ENCODE results near the gene TDRD10. TPM values are rescaled to one million over a fixed set of nuclear protein-coding genes. Genes with fewer than 3 reads are reported as not detected.
A peak's percentile ranks its signal among the peaks of the same experiment; 100 is the strongest.

The TDRD10 gene
- total RNA-seq, 1 donor from 2014 or later: 4.6 TPM

- intact Hi-C loops (cut with DNase I): no loop called here
- Histone ChIP-seq H3K27me3 (peaks cover 11% of the 10 kb centered on the region), H3K27ac (no peak overlapping the region), H3K36me3 (no peaks in the 10 kb centered on the region), H3K9me3 (no peaks in the 10 kb centered on the region), H3K4me1 (peaks cover 3 to 4% of the 10 kb centered on the region in 2 donors), H3K4me3 (peak overlapping the region; percentile 54 to 61)
- TF ChIP-seq CTCF (IDR thresholded peaks at IDR 0.05): no peak
- DNase-seq (ENCODE audit: low spot score in 2 of 2): no peak
Measured at GRCh38 chr1:154502744-154503115, 711 bp downstream of the TDRD10 start.

GRCh38 chr1:154503898-154504297 lies 1.9 kb downstream of the TDRD10 start:
- peaks cover 3 to 4% of the 10 kb centered on the region in 2 donors for H3K4me1 ChIP-seq
- DNase-seq (ENCODE audit: low spot score in 2 of 2): no peak
- no peaks in the 10 kb centered on the region for H3K36me3 ChIP-seq
- no peak overlapping the region for H3K27ac ChIP-seq
- TF ChIP-seq CTCF (IDR thresholded peaks at IDR 0.05): no peak
- intact Hi-C loops (cut with DNase I): no loop called here
- H3K27me3 ChIP-seq: peaks cover 11% of the 10 kb centered on the region
- no peaks in the 10 kb centered on the region for H3K9me3 ChIP-seq
- no peak overlapping the region for H3K4me3 ChIP-seq

GRCh38 chr1:154512760-154513159 lies 10.7 kb downstream of the TDRD10 start:
- no peaks in the 10 kb centered on the region for H3K36me3 ChIP-seq
- H3K4me3 ChIP-seq: no peak overlapping the region
- TF ChIP-seq CTCF (IDR thresholded peaks at IDR 0.05): no peak
- no peaks in the 10 kb centered on the region for H3K4me1 ChIP-seq
- no peak overlapping the region for H3K27ac ChIP-seq
- H3K9me3 ChIP-seq: no peaks in the 10 kb centered on the region
- intact Hi-C loops (cut with DNase I): no loop called here
- DNase-seq (ENCODE audit: low spot score in 2 of 2): no peak
- H3K27me3 ChIP-seq: no peaks in the 10 kb centered on the region

DNA sequence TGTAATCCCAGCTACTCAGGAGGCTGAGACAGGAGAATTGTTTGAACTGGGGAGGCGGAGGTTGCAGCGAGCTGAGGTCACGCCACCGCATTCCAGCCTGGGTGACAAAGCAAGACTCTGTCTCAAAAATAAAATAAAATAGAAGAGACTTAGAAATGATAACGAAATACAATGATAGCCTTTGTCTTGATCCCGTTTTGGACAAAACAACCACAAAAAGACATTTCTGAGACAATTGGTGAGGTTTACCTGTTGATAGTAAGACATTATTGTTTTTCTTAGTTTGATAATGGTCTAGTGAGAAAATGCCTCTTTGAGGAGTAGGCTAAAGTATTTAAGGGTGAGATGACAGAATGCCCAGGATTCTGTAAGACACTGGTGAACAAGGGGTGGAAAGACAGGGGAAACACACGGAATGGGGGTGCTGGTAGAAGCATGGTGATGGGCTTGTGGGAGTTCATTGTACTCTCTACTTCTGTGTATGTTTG lies 12.1 kb downstream of the TDRD10 start:
- intact Hi-C loops (cut with DNase I): no loop called here
- Histone ChIP-seq H3K4me3 (no peak overlapping the region), H3K27me3 (no peaks in the 10 kb centered on the region), H3K27ac (no peak overlapping the region), H3K9me3 (no peaks in the 10 kb centered on the region), H3K36me3 (no peaks in the 10 kb centered on the region), H3K4me1 (no peaks in the 10 kb centered on the region)
- TF ChIP-seq CTCF (IDR thresholded peaks at IDR 0.05): no peak
- DNase-seq (ENCODE audit: low spot score in 2 of 2): no peak

GRCh38 chr1:154517661-154518060 lies 15.6 kb downstream of the TDRD10 start:
- Histone ChIP-seq H3K27me3 (no peaks in the 10 kb centered on the region), H3K9me3 (no peaks in the 10 kb centered on the region), H3K4me3 (no peak overlapping the region), H3K36me3 (no peaks in the 10 kb centered on the region), H3K4me1 (no peaks in the 10 kb centered on the region), H3K27ac (no peak overlapping the region)
- intact Hi-C loops (cut with DNase I): no loop called here
- no peak for DNase-seq (ENCODE audit: low spot score in 2 of 2)
- TF ChIP-seq CTCF (IDR thresholded peaks at IDR 0.05): no peak

DNA sequence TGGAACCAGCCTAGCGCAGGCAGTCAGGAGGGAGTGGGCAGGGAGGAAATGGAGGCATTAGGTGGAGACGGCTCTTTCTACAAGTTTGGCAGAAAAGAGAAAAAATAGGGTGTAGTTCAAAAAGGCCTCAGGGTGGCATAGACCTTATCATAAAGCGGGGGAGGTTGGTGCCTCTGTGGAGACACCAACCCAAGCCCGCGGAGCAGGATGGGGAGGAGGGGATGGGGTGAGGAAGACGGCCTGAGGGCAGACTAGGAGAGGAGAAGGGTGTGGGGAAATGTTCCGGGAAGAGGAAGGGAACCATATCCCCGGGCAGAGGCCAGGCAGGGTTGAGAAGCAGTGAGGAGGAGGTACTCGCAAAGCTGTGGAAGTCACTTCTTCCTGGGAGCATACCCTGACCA lies 17.6 kb downstream of the TDRD10 start:
- intact Hi-C loops (cut with DNase I): no loop called here
- no peak for DNase-seq (ENCODE audit: low spot score in 2 of 2)
- Histone ChIP-seq H3K27ac (no peak overlapping the region), H3K4me3 (no peak overlapping the region), H3K36me3 (no peaks in the 10 kb centered on the region), H3K4me1 (no peaks in the 10 kb centered on the region), H3K9me3 (no peaks in the 10 kb centered on the region), H3K27me3 (no peaks in the 10 kb centered on the region)
- TF ChIP-seq CTCF (IDR thresholded peaks at IDR 0.05): no peak

All from ascending aorta (tissue), 2 donors.